Activated CD4-positive, alpha-beta T cell treated with anti-CD3 and anti-CD28 coated beads, Interleukin-2, amount 50 U/mL, for 48 hours (primary cell): ENCODE measurements around the gene MAGEA4.
"Not testable (repeated sequence)": the region's sequence is repeated elsewhere in the genome, so short reads cannot be mapped to it uniquely, and the experiment has no call there.

Experiments used
- DNase-seq, 2 experiments: peaks; one replicate each; pipeline ENCODE4 v3.0.0-alpha.2; 2020

Gene MAGEA4, protein sequence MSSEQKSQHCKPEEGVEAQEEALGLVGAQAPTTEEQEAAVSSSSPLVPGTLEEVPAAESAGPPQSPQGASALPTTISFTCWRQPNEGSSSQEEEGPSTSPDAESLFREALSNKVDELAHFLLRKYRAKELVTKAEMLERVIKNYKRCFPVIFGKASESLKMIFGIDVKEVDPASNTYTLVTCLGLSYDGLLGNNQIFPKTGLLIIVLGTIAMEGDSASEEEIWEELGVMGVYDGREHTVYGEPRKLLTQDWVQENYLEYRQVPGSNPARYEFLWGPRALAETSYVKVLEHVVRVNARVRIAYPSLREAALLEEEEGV

DNA sequence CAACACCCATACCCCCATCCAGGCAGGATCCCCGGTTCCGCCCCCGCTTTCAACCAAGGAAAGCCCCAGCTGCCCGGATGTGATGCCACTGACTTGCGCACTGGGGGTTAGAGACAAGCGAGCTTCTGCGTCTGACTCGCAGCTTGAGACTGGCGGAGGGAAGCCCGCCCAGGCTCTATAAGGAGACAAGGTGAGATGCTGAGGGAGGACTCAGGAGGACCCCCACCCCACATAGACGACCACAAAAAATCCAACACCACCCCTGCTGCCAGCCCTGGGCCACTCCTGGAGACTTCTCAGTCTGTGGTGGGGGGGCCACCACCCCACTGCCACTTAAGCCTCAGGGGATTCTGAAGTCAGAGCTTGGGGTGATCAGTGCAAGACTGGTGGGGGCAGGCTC lies at the start of gene MAGEA4:
TSS of gene MAGEA4 (plus strand) at position 110 of the 400 bp plus-strand sequence. CDS start 10,776 bp downstream, outside the sequence.
- no peak for DNase-seq

DNA sequence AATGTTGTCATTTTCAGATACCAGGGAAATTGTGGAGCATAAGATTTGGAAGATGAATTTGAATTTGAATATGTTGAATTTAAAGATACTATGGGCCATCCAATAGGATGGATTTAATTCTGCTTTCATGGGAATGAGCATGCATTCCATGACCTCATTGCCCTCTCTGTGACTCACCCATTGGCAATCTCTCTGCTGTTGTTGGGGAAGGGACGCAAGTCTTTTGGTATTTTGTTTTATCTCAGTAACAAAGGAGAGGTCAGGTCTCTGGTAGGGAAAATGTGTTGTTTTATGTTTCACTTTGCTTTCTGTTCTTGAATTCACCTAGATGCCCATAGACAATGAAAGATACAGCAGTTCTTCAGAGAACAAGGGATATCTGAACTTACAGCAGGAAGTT lies 42.1 kb upstream of the MAGEA4 start:
- no peak for DNase-seq

DNA sequence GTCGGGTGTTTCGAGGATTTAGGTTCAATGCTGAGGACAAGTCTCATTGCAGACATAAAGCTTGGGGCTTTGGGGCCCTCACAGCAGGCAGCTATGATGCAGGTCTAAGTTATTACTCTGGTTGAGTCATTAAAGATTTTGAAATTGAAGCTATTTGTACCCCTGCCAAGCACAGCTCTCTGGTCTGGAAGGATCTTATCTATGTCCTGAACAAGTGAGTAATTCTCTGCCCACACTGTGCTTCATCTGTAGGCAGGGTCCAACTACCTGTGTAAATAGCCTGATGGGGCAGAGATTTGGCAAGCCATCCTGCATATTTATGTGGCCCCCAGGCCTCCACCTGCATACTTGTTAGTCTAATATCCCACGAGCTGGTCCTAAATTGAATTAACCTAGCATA lies 41.4 kb upstream of the MAGEA4 start:
- no peak for DNase-seq

DNA sequence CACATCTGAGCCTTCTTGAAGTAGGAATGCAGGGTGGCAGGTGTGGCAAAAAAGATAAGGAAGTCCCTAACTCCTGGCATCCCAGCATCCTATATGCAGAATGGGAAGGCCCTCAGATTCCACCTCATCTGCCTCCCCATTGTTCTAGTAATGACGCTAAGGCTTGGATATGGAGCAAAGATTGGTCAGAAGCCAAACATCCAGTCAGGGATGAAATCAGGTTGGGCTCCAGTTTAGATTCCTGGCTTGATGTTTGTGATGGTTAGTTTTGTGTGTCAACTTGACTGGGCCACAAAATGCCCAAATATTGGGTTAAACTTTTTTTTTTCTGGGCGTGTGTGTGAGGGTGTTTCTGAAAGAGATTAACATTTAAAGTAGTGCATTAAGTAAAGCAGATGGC lies 39.6 kb upstream of the MAGEA4 start:
- no peak for DNase-seq

DNA sequence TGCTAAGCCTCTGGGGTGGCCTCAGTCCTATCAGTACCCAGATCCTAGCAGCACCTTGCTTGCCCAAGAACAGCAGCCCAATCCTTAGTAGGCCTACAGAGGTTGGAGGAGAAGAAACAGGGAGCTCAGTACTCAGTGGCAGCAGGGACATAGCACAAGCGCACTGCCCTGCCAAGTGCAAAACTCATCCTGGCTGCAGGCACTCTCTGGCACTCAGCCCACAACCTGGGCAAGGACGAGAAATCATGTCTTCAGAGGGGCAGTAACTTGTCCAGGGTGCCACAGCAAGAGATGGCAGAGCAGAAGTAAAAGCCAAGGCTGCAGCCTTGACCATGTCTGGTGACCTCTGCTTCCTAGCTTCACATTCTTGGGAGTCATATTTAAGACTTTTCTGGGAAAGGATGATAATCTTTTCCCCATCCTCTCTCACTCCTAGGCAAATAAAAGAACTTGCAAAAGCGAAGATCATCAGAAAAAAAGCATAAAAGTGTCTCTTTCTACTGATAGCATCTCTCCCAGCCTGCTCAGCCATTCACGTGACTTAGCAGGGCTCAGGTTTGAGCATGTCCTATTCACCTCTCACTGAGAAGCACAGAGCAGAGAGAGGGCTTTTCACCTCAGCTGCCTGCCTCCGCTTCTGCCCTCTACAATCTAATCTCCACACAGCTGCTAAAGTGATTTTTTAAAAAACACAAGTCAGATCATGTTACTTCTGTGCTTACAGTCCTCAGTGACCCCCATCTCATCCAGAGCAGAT lies 37.2 kb upstream of the MAGEA4 start:
- DNase-seq = no peak

DNA sequence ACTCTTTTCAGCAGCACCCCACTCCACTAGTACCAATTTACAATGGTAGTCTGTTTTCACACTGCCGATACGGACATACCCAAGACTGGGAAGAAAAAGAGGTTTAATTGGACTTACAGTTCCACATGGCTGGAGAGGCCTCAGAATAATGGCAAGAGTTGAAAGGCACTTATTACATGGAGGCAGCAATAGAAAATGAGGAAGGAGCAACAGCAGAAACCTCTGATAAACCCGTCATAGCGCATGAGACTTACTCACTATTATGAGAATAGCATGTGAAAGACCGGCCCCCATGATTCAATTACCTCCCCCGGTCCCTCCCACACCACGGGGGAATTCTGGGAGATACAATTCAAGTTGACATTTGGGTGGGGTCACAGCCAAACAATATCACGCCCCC lies 34.1 kb upstream of the MAGEA4 start:
- DNase-seq = no peak

DNA sequence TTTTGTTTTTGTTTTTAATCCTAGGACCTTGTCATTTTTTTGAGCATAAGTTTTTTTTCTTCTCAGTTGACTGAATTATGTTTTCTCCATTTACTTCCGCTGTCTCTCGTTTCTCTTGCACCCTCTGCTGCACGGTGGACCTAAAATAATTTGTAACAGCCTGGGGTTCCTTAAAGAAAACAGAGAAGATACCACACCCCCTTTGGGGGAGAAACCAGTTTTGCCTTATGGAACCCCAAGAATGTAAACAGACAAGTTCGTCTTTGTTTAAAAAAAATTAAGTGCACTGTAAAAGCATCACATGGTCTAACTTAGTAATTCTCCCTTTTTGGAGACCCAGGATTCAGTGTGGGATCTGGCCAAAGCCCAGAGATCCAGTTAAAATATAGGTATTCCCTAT lies 32.8 kb upstream of the MAGEA4 start:
- no peak for DNase-seq

DNA sequence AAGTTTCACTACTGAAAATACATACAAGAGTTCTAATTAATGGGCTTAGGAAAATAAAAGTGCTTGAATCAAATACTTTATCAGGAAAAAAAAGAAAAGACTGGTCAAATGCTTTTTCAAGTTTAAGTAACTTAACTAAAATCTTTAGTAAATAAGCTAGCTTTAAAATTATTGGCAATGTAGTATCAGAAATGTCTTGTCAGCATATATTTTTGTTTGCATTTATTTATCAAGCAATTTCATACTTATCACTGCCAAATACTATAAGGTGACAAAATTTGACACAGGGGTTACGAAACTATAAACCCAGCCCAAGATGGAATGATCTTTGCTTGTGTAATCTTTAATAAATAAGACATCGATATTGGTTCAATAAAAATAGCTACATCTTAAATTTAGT lies 31.8 kb upstream of the MAGEA4 start:
- DNase-seq = no peak

DNA sequence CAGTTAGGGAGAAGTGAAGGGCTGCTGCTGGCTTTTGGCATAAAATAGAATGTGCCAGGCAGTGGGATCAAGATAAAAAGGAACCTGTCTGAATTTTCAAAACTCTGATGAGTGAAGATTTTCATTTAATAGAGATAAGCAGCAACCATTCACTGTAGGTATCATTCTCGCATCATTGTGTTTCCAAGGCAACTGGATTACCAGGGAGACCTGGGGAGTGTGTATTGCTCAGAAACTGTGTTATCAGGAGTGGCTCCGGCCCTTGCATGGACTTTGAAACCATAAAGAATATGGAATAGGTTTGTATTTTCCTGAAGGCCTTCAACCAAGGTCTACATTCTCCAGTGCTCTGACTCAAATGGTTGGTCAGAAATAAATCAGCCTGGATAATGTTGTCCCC lies 23.3 kb upstream of the MAGEA4 start:
- no peak for DNase-seq

DNA sequence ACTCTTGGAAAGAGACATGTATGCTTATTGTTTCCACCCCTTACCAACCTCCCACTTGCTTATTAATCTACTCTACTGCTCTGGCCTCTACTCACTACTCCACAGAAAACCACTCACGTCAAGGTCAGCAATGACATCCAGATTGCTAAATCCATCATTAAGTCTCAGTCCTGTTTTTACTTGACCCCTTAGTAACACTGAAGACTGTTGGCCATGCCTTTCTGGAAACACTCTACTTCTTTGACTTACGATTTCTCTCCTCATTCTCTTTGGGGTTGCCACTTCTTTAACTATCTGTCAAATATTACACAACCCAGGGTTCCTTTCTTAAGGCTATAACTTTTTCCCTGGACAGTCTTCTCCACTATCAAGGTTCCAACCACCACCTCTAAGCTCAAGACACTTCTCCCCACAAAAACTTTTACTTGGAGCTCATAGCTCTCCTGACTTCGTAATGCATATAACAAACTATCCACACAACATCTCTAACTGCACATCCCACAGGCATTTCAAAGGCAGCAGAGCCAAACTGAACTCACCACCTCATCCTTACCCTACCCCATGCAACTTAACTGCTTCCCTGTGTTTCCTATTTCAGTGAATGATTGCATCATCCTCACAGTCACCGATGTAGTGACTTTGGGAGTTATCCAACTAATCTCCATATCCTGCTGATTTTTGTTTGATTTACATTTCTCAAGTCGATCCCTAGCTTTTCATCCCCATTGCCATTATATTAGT lies 15.8 kb upstream of the MAGEA4 start:
- DNase-seq = no peak

DNA sequence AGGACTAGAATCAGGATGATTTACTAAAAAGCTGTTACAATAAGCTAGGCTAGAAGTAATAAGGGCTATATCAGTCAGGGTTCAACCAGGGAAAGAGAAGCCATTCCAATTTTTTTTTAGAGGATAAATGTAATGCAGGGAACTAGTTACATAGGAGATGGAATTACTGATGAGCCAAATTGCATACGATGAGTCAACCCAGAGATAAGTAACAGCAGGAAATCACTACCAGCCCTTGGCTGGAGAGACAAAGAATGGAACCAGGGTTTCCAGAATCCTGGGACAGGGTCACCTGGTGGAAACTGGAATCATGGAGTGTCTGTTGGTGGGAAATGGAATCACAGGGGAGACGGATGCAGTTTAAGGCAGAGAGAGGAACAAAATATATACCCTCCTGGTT lies 13.1 kb upstream of the MAGEA4 start:
- no peak for DNase-seq

DNA sequence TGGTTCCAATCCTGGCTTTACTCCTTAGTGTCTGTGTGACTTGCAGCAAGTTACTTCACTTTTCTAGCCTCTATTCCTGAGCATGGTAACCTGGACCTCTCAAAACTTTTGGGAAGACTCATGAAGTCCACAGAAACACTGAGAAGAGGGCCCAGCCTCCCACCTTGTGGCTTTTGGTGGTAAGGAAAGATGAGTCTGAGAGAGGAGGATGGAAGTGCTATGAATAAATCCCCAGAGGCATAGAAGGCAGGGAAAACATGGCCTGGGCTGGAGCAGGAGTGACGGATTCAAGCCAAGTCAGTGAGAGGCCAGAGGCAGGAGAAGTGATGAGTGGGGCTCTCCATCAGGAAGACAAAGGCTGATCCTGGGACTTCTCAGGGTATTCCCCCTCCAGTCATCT lies 10.9 kb upstream of the MAGEA4 start:
- no peak for DNase-seq

DNA sequence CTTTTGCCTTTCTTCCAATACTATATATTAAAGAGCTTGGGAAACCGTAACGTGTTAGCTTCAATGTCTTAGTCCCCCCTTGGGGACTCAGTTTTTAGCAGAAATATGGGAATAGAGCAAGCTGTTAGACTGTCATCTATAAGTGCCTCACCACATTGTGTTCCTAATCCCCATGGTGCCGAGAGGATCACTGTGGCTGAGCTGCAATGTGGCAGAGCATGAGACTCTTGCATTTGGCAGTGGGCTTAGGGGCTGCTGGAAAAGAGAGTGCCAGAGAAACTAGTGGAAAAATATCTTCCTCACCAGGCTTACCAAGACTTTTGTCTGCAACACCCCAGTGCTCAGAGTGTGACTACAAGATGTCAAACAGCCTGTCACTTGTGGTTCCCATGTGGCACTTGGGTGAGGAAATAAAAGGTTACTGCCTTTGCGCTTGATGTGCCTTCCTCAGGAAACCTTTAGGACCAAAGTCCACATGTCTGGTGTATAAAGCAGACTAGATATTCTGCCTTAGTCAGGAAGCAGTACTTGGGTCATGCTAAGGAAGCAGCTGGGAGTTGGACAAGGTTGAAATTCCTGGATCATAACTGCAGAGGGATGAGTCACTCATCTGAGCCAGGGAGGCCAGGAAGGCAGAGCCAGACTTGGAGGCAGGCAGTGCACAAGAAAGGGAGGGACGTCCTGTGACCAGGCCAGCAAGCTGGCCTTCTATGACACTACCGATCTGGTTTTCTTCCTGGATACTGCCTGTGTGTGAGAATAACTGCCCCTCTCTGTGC lies 9.7 kb upstream of the MAGEA4 start:
- no peak for DNase-seq

DNA sequence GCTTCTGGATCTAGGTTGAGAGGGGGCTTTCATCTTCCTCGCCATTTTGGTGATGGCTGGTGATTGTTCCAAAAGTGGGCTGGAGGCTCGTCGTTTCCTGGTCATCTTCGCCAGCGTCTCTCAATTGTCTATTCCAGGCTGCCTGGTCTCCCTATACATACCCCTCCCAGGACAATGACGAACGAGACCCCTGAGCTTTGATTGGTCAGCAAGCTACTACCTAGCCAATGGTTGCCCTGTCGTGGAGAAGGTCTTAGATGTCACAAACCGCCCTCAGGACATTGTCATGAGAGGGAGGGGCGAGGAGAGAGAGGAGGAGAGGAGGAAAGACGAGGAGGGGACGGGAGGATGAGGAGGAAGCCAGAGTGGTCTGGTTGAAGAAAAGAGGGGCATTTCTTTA lies 7.7 kb upstream of the MAGEA4 start:
- DNase-seq = no peak

DNA sequence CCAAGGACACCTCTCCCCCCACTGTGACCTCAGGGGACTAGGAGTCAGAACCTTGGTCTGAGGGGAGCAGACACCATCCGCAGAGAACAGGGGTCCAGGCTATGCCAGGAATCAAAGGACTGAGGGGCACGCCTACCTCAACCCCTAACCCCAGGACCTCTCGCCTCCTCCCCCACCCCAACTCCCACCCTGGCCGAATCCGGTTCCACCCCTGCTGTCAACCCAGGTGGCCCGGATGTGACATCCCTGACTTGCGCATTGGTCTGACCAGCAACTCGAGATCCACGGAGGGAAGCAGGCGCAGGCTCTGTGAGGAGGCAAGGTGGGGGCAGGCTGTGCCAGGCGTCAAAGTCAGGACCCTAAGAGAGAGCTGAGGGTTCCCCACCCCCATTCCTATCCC lies 468 bp upstream of the MAGEA4 start:
- no peak for DNase-seq

DNA sequence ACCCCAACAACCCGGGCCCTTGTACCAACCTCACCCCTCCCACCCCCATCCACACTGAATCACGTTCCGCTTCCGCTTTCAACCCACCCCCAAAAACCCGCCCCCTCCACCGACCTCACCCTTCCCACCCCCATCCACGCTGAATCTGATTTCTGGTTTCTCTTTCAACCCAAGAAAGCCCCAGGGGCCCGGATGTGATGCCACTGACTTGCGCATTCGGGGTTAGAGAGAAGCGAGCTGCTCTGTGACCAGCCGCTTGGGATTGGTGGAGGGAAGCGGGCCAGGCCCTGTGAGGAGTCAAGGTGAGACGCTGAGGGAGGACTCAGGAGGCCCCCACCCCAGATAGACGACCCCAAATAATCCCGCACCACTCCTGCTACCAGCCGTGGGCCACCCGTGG lies 6.0 kb downstream of the MAGEA4 start:
- not testable (repeated sequence) for DNase-seq

DNA sequence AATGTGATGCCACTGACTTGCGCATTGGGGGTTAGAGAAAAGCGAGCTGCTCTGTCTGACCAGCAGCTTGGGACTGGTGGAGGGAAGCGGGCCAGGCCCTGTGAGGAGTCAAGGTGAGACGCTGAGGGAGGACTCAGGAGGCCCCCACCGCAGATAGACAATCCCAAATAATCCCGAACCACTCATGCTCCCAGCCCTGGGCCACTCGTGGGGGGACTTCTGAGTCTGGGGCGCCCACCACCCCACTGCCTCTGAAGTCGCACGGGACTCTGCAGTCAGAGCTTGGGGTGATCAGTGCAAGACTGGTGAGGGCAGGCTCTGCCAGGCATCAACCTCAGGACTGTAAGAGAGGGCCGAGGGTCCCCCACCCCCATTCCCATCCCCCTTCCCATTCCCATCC lies 6.9 kb downstream of the MAGEA4 start:
- DNase-seq = no peak

DNA sequence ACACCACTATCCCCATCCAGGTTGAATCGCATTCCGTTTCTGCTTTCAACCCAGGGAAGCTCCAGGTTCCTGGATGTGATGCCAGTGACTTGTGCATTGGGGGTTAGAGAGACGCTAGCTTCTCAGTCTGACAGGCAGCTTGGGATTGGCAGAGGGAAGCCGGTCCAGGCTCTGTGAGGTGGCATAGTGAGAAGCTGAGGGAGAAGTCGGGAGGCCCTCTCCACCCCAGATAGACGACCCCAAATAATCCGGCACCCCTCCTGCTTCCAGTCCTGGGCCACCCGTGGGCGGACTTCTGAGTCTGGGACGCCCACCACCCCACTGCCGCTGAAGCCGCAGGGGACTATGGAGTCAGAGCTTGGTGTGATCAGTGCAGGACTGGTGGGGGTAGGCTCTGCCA lies 7.4 kb downstream of the MAGEA4 start:
- no peak for DNase-seq

DNA sequence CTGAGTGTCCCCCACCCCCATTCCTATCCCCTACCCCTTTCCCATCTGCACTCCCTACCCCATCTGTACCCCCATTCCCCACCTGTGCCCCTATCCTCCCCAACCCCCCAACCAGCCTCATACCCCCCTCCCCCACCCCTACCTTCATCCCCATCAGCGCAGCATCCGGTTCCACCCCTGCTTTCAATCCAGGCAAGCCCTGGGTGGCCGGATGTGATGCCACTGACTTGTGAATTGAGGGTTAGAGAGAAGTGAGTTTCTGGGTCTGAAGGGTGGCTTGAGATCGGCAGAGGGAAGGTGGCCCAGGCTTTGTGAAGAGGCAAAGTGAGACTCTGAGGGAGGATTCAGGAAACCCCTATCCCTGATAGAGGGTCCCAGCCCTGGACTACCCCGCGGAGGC lies 7.8 kb downstream of the MAGEA4 start:
- DNase-seq = no peak

DNA sequence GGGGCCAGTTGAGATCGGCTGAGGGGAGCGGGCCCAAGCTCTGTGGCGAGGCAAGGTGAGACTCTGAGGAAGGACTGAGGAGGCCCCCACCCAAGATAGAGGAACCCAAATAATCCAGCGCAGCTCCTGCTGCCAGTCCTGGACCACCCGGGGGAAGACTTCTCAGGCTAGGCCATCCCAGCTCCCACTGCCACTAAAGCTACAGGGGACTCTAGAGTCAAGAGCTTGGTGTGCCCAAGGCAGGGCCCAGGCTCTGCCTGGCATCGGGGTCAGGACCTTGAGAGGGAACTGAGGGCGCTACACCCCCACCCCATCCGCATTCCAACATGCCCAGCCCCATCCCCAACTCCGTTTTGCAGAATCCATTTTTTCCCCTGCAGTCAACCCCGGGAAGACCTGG lies 8.6 kb downstream of the MAGEA4 start:
- no peak for DNase-seq

DNA sequence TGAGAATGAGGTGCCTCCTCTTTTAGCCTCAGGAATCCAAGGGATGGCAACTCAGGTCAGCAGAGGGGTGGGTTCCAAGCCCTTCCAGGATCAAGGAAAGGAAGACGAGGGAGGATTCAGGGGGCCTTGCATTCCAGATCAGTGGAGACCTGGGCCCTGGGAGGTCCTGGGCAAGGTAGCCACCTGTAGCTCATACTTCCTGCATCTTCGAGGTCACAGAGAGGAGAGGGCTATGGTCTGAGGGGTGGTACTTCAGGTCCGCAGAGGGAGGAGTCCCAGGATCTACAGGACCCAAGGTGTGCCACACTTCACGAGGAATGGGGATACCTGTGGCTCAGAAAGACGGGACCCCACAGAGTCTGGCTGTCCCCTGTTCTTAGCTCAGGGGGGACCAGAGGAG lies 9.2 kb downstream of the MAGEA4 start:
- DNase-seq = no peak

DNA sequence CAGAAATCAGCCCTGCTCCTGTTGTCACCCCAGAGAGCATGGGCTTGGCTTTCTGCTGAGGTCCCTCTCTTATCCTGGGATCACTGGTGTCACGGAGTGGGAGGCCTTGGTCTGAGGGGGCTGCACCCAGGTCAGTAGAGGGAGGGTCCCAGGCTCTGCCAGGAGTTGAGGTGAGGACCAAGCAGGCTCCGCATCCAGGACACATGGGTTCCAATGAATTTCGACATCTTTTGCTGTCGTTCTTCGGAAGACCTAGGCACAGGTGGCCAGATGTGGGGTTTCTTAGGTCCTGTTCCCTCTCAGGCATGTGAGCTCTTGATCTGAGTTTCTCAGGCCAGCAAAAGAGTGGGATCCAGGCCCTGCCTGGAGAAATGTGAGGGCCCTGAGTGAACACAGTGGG lies 10.0 kb downstream of the MAGEA4 start:
- DNase-seq = no peak

DNA sequence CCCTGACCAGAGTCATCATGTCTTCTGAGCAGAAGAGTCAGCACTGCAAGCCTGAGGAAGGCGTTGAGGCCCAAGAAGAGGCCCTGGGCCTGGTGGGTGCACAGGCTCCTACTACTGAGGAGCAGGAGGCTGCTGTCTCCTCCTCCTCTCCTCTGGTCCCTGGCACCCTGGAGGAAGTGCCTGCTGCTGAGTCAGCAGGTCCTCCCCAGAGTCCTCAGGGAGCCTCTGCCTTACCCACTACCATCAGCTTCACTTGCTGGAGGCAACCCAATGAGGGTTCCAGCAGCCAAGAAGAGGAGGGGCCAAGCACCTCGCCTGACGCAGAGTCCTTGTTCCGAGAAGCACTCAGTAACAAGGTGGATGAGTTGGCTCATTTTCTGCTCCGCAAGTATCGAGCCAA lies 11.0 kb downstream of the MAGEA4 start:
- DNase-seq = no peak
